K562 (cell line): Measurements from ENCODE around the gene SLC39A13. TPM values are rescaled to one million over a fixed set of nuclear protein-coding genes. Genes with fewer than 3 reads are reported as not detected.

Source experiments
- BRD9 ChIP-seq: fragments of 450-650 bp; IDR thresholded peaks from 2 replicates; pipeline ENCODE4 v1.6.1; 2018; ENCODE audit warnings: low read depth; ENCODE audit not compliant: partially characterized antibody
- CCNT2 ChIP-seq: IDR thresholded peaks from 2 replicates; pipeline ENCODE4 v1.6.1; 2011; ENCODE audit warnings: borderline replicate concordance, low read depth, mild to moderate bottlenecking, moderate library complexity, mixed read lengths, low read length; ENCODE audit not compliant: insufficient read length; ENCODE audit errors: extremely low read depth
- CHAMP1 ChIP-seq: fragments of 450-650 bp; IDR thresholded peaks from 2 replicates; pipeline ENCODE4 v1.6.1; 2016; ENCODE audit warnings: mild to moderate bottlenecking
- E2F3 ChIP-seq: fragments of 250-450 bp; sonication (Bioruptor Pico); IDR thresholded peaks from 2 replicates; pipeline ENCODE4 v1.4.0; 2020; ENCODE audit warnings: mild to moderate bottlenecking
- JUN ChIP-seq, 2 experiments: sonication (generic) in 1 of 2; formaldehyde crosslinking in 1 of 2; IDR thresholded peaks; 2 replicates each; pipeline versions ENCODE4 v1.6.1 to v1.8.0; 2012 to 2022; ENCODE audit warnings: borderline replicate concordance in 2 of 2, mild to moderate bottlenecking in 2 of 2, improper control_type of control experiment in 1 of 2, low read depth in 1 of 2, low read length in 1 of 2, missing genetic modification reagents in 1 of 2
- KAT7 ChIP-seq: sonication (generic); formaldehyde crosslinking; IDR thresholded peaks from 2 replicates; pipeline ENCODE4 v1.8.0; 2022; ENCODE audit warnings: missing genetic modification reagents, mild to moderate bottlenecking, borderline replicate concordance
- LCOR ChIP-seq: sonication (generic); formaldehyde crosslinking; IDR thresholded peaks from 2 replicates; pipeline ENCODE4 v1.8.0; 2022; ENCODE audit warnings: mild to moderate bottlenecking, missing genetic modification reagents
- NFIC ChIP-seq: fragments of 450-650 bp; IDR thresholded peaks from 2 replicates; pipeline ENCODE4 v1.6.1; 2017; ENCODE audit warnings: mild to moderate bottlenecking, inconsistent platforms
- PHF20 ChIP-seq: fragments of 450-650 bp; IDR thresholded peaks from 2 replicates; pipeline ENCODE4 v1.6.1; 2018; ENCODE audit not compliant: partially characterized antibody
- STAT6 ChIP-seq: sonication (generic); formaldehyde crosslinking; IDR thresholded peaks from 2 replicates; pipeline ENCODE4 v1.8.1; 2023; ENCODE audit warnings: mild to moderate bottlenecking, missing genetic modification reagents
- ZBTB43 ChIP-seq: sonication (generic); formaldehyde crosslinking; IDR thresholded peaks from 2 replicates; pipeline ENCODE4 v1.8.0; 2023; ENCODE audit warnings: mild to moderate bottlenecking, missing genetic modification reagents
- ZNF395 ChIP-seq: fragments of 200-800 bp; sonication (Bioruptor generic); IDR thresholded peaks from 2 replicates; pipeline ENCODE4 v1.6.1; 2017; ENCODE audit warnings: missing genetic modification characterization, missing compliant biosample characterization
- ZNF668 ChIP-seq: fragments of 250-450 bp; sonication (Bioruptor Pico); IDR thresholded peaks from 2 replicates; pipeline ENCODE4 v1.8.0; 2022; ENCODE audit warnings: mild to moderate bottlenecking, inconsistent platforms
- ZNF75A ChIP-seq: fragments of 450-650 bp; formaldehyde crosslinking; IDR thresholded peaks from 2 replicates; pipeline ENCODE4 v1.4.0; 2020; ENCODE audit warnings: mild to moderate bottlenecking
- polyA plus RNA-seq, 8 experiments: library from polyadenylated mRNA; depleted of rRNA in 4 of 8; stranded (reverse) in 5 of 8; unstranded in 3 of 8; fragments of >200 nt; fragmentation: Nextera tagmentation in 2 of 8; fragmentation: Illumina TruSeq in 1 of 8; extraction: Ambion mirVana in 2 of 8; extraction: Trizol in 1 of 8; gene quantifications; 2 replicates each; pipeline versions ENCODE4 v1.2.1 to v1.2.3, GENCODE V29; 2011 to 2014; ENCODE audit warnings: inconsistent platforms in 1 of 8, missing spikeins in 1 of 8
- total RNA-seq, 7 experiments: library from RNA; depleted of rRNA in 6 of 7; stranded (reverse); fragments of >200 nt in 6 of 7; fragmentation: Illumina TruSeq in 2 of 7; extraction: Trizol in 2 of 7; gene quantifications; 2 replicates each; pipeline versions ENCODE4 v1.2.1 to v1.2.3, GENCODE V29; 2011 to 2021; ENCODE audit warnings: low replicate concordance in 1 of 7
- TF ChIP-seq, protein P1 (sequence below): conservative IDR thresholded peaks from 2 replicates; pipeline ENCODE4 v1.6.1; 2011; ENCODE audit warnings: low read depth, mild to moderate bottlenecking, low read length; ENCODE audit not compliant: control insufficient read depth
- TF ChIP-seq, protein P2 (sequence below): fragments of 250-450 bp; sonication (Bioruptor Pico); IDR thresholded peaks from 2 replicates; pipeline ENCODE4 v1.8.0; 2022; ENCODE audit warnings: moderate library complexity, mild to moderate bottlenecking, inconsistent platforms

The SLC39A13 gene
- total and polyA plus RNA-seq, 9 of the 15 experiments (the other 6 are each of a cell fraction or from before 2014, with no cell fraction given): 0.17 to 15.9 (median 3.2) TPM

DNA sequence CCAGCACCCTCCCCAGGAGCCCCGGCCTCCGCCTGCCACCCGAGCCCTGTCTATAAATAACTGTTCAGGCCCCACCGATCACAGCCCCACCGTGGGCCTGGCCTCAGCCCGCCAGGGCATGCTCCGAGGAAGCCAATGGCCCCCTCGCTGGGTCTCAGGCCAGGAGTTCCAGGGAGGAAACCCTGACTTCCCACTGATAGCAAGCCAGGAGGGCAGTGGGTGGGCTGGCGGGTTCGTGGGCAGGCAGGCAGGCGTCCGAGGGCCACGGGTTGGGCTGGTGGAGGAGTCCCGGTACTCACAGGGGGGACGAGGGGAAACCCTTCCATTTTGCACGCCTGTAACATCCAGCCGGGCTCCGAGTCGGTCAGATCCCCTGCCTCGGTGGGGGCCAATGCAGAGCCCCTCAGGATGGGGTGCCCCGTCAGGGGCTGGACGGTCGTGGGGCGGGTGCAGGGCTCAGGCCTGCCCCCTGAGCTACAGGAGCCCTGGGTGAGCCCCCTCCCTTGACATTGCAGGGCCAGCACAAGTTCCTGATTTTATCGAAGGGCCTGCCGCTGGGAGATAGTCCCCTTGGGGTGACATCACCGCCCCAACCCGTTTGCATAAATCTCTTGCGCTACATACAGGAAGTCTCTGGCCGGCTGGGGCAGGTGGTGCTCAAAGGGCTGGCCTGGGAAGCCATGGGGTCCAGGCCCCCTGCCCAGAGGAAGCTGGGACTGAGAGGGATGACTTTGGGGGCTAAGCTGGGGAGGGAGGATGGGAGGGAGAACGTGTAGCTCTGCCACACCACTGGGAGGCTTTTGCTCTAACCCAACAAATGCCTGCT lies 30.2 kb upstream of the SLC39A13 start, which contains the start of gene SPI1 (continued):
- TF ChIP-seq ZNF395 (CRISPR knock-in tag): peak; percentile 89
- TF ChIP-seq ZNF668 (CRISPR knock-in tag): no peak
- TF ChIP-seq BRD9: peak; percentile 47
- TF ChIP-seq PHF20: peak; percentile 78
- TF ChIP-seq KAT7 (CRISPR knock-in tag): peak; percentile 94
- TF ChIP-seq, protein P1, sequence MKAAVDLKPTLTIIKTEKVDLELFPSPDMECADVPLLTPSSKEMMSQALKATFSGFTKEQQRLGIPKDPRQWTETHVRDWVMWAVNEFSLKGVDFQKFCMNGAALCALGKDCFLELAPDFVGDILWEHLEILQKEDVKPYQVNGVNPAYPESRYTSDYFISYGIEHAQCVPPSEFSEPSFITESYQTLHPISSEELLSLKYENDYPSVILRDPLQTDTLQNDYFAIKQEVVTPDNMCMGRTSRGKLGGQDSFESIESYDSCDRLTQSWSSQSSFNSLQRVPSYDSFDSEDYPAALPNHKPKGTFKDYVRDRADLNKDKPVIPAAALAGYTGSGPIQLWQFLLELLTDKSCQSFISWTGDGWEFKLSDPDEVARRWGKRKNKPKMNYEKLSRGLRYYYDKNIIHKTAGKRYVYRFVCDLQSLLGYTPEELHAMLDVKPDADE: peak; percentile 13; the same call in 1 of the 2 replicates
- TF ChIP-seq CHAMP1: no peak
- TF ChIP-seq, protein P2, sequence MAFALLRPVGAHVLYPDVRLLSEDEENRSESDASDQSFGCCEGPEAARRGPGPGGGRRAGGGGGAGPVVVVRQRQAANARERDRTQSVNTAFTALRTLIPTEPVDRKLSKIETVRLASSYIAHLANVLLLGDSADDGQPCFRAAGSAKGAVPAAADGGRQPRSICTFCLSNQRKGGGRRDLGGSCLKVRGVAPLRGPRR (CRISPR knock-in tag): 0 out of 2 replicates have a peak, but pooled peaks have one; percentile 46
- no peak for TF ChIP-seq ZNF75A (CRISPR knock-in tag)
- TF ChIP-seq CCNT2: peak; percentile 97
- TF ChIP-seq E2F3 (CRISPR knock-in tag): no peak
- 0 out of 2 replicates have a peak, but pooled peaks have one; percentile 56 for TF ChIP-seq LCOR
- TF ChIP-seq JUN (IDR thresholded peaks at IDR 0.05; ENCODE audit: borderline replicate concordance, low read depth, low read length): peak; percentile 97
- TF ChIP-seq JUN (CRISPR knock-in tag; IDR thresholded peaks at IDR 0.05; ENCODE audit: borderline replicate concordance): peak; percentile 87; the same call in 1 of the 2 replicates
- TF ChIP-seq STAT6: no peak
- TF ChIP-seq NFIC: peak; percentile 59
- TF ChIP-seq ZBTB43 (CRISPR knock-in tag): no peak; the same call in 1 of the 2 replicates
